GM21619 (cell line): ENCODE results near the gene PICK1.

Experiments used
- ATAC-seq: cut with Tn5 transposase; IDR thresholded peaks from one replicate; pipeline ENCODE4 v1.9.1; 2021; ENCODE audit not compliant: unreplicated experiment

Gene PICK1

GRCh38 chr22:38056969-38057891, at the start of gene PICK1:
Gene PICK1, plus strand, starts transcription at chr22:38057404. Its CDS starts 406 bp downstream, at chr22:38057810.
- no peak for ATAC-seq

GRCh38 chr22:38009000-38009806, 48.0 kb upstream of the PICK1 start:
- ATAC-seq: no peak

- no peak for ATAC-seq
Measured at GRCh38 chr22:38012604-38013072, 44.6 kb upstream of the PICK1 start.

GRCh38 chr22:38014083-38014482, 43.1 kb upstream of the PICK1 start:
- ATAC-seq: no peak

GRCh38 chr22:38016182-38017151, 40.7 kb upstream of the PICK1 start:
- no peak for ATAC-seq

- no peak for ATAC-seq
Measured at GRCh38 chr22:38017272-38017920, 39.8 kb upstream of the PICK1 start.

GRCh38 chr22:38017939-38018885, 39.0 kb upstream of the PICK1 start:
- ATAC-seq: no peak

- no peak for ATAC-seq
Measured at GRCh38 chr22:38018938-38019827, 38.0 kb upstream of the PICK1 start.

- ATAC-seq: no peak
Measured at GRCh38 chr22:38021206-38021605, 36.0 kb upstream of the PICK1 start.

GRCh38 chr22:38023045-38023444, 34.2 kb upstream of the PICK1 start:
- no peak for ATAC-seq

- no peak for ATAC-seq
Measured at GRCh38 chr22:38025514-38025913, 31.7 kb upstream of the PICK1 start.

- no peak for ATAC-seq
Measured at GRCh38 chr22:38026130-38027111, 30.8 kb upstream of the PICK1 start.

- ATAC-seq: no peak
Measured at GRCh38 chr22:38027487-38027886, 29.7 kb upstream of the PICK1 start.

GRCh38 chr22:38028344-38029130, 28.7 kb upstream of the PICK1 start:
- ATAC-seq: no peak

GRCh38 chr22:38029370-38029769, 27.8 kb upstream of the PICK1 start:
- ATAC-seq: no peak

- ATAC-seq: no peak
Measured at GRCh38 chr22:38029901-38030300, 27.3 kb upstream of the PICK1 start.
